Tibial nerve (tissue), 4 donors: ENCODE data around the gene SMARCA4. TPM values are rescaled to one million over a fixed set of nuclear protein-coding genes. Genes with fewer than 3 reads are reported as not detected.

Experiments
- DNase-seq, 2 donors: peaks; one replicate each; pipeline ENCODE4 v3.0.0-alpha.2; 2019; ENCODE audit warnings: low spot score in 2 of 2
- H3K27ac ChIP-seq, 4 donors: fragments of 200-600 bp; sonication (generic) in 3 of 4; one replicate each; pipeline ENCODE4 v1.5.1; 2017 to 2019; ENCODE audit warnings: mild to moderate bottlenecking in 1 of 4
- H3K27me3 ChIP-seq, 2 donors: fragments of 200-600 bp; sonication (generic) in 1 of 2; one replicate each; pipeline versions ENCODE4 v1.5.1 to v1.6.0; 2017 to 2019
- H3K36me3 ChIP-seq, 3 donors: fragments of 200-600 bp; sonication (generic); one replicate each; pipeline ENCODE4 v1.5.1; 2018 to 2019
- H3K4me1 ChIP-seq, 4 donors: fragments of 200-600 bp; sonication (generic) in 3 of 4; one replicate each; pipeline ENCODE4 v1.5.1; 2017 to 2019
- H3K4me3 ChIP-seq, 4 donors: fragments of 200-600 bp; sonication (generic) in 3 of 4; one replicate each; pipeline ENCODE4 v1.5.1; 2017 to 2019; ENCODE audit warnings: mild to moderate bottlenecking in 1 of 4, moderate library complexity in 1 of 4
- H3K9me3 ChIP-seq, 4 donors: fragments of 200-600 bp; sonication (generic) in 3 of 4; one replicate each; pipeline ENCODE4 v1.5.1; 2017 to 2019
- CTCF ChIP-seq, 5 experiments: fragments of 200-600 bp in 3 of 5; fragments of 450-650 bp in 2 of 5; sonication (generic) in 3 of 5; IDR thresholded peaks; one replicate each; pipeline ENCODE4 v1.5.1; 2016 to 2019; ENCODE audit warnings: antibody characterized with exemption in 5 of 5, mild to moderate bottlenecking in 3 of 5, moderate library complexity in 2 of 5
- EP300 ChIP-seq, 2 donors: sonication (generic); formaldehyde crosslinking; IDR thresholded peaks; one replicate each; pipeline ENCODE4 v1.6.1; 2017; ENCODE audit warnings: antibody characterized with exemption in 2 of 2, mild to moderate bottlenecking in 1 of 2
- POLR2A ChIP-seq, 2 donors: fragments of 450-650 bp; IDR thresholded peaks; one replicate each; pipeline ENCODE4 v1.6.1; 2017; ENCODE audit warnings: antibody characterized with exemption in 2 of 2, mild to moderate bottlenecking in 2 of 2, moderate library complexity in 2 of 2
- WGBS, 2 donors: methylation state at CpG; one replicate each; pipeline ENCODE4 v1.1.5; 2018; 5-methylcytosine and 5-hydroxymethylcytosine counted together
- total RNA-seq, 4 donors: library from RNA; depleted of rRNA; stranded (reverse); fragments of >200 nt; gene quantifications; one replicate each; pipeline ENCODE4 v1.1.0, GENCODE V29; 2016

SMARCA4 gene
- total RNA-seq, 4 donors from 2014 or later, result 54.2 to 122 (median 73.9) TPM

GRCh38 chr19:10986301-10987127, 25.7 kb downstream of the SMARCA4 start:
- Histone ChIP-seq H3K4me1 (no peaks in the 10 kb centered on the region), H3K27ac (no peak overlapping the region), H3K27me3 (no peaks in the 10 kb centered on the region), H3K36me3 (peaks cover 0 to 79% (median 33%) of the 10 kb centered on the region in 3 donors), H3K4me3 (no peak overlapping the region), H3K9me3 (no peaks in the 10 kb centered on the region)
- TF ChIP-seq EP300 (IDR thresholded peaks at IDR 0.05) (no peak), POLR2A (IDR thresholded peaks at IDR 0.05) (no peak), CTCF (IDR thresholded peaks at IDR 0.05) (no peak)
- WGBS, 2 donors, result 93 to 94% methylated on average over 22 to 25 of the region's 32 CpGs
- no peak for DNase-seq

- no peaks in the 10 kb centered on the region for H3K27me3 ChIP-seq
Measured at GRCh38 chr19:10987571-10988297, 26.9 kb downstream of the SMARCA4 start.

GRCh38 chr19:10988380-10988779, 27.6 kb downstream of the SMARCA4 start:
- WGBS, 2 donors, result 92 to 94% methylated on average over 2 of the region's 2 CpGs
- H3K27me3 ChIP-seq, result no peaks in the 10 kb centered on the region
- no peak overlapping the region for H3K27ac ChIP-seq
- no peaks in the 10 kb centered on the region for H3K4me1 ChIP-seq
- no peak for DNase-seq
- no peak overlapping the region for H3K4me3 ChIP-seq
- peaks cover 0 to 94% (median 33%) of the 10 kb centered on the region in 3 donors for H3K36me3 ChIP-seq
- no peaks in the 10 kb centered on the region for H3K9me3 ChIP-seq
- TF ChIP-seq POLR2A (IDR thresholded peaks at IDR 0.05) (no peak), EP300 (IDR thresholded peaks at IDR 0.05) (no peak), CTCF (IDR thresholded peaks at IDR 0.05) (no peak)

More at GRCh38 chr19:10987571-10988297, 26.9 kb downstream of the SMARCA4 start:
- no peak overlapping the region for H3K27ac ChIP-seq
- H3K4me3 ChIP-seq, result no peak overlapping the region
- no peaks in the 10 kb centered on the region for H3K4me1 ChIP-seq
- no peak for DNase-seq
- no peaks in the 10 kb centered on the region for H3K9me3 ChIP-seq
- TF ChIP-seq EP300 (IDR thresholded peaks at IDR 0.05), result no peak
- TF ChIP-seq CTCF (IDR thresholded peaks at IDR 0.05), result no peak
- no peak for TF ChIP-seq POLR2A (IDR thresholded peaks at IDR 0.05)
- peaks cover 0 to 88% (median 33%) of the 10 kb centered on the region in 3 donors for H3K36me3 ChIP-seq
- 93 to 94% methylated on average over 32 of the region's 32 CpGs for WGBS, 2 donors

GRCh38 chr19:10988921-10989320, 28.1 kb downstream of the SMARCA4 start:
- Histone ChIP-seq H3K4me3 (no peak overlapping the region), H3K27me3 (no peaks in the 10 kb centered on the region), H3K9me3 (no peaks in the 10 kb centered on the region), H3K4me1 (no peaks in the 10 kb centered on the region), H3K36me3 (peaks cover 0 to 96% (median 33%) of the 10 kb centered on the region in 3 donors), H3K27ac (no peak overlapping the region)
- no peak for TF ChIP-seq POLR2A (IDR thresholded peaks at IDR 0.05)
- TF ChIP-seq EP300 (IDR thresholded peaks at IDR 0.05), result no peak
- TF ChIP-seq CTCF (IDR thresholded peaks at IDR 0.05), result no peak
- WGBS, 2 donors, result 81 to 85% methylated on average over 10 to 12 of the region's 12 CpGs
- DNase-seq, result no peak

GRCh38 chr19:10991076-10991475, 30.2 kb downstream of the SMARCA4 start:
- H3K27ac ChIP-seq, result no peak overlapping the region
- H3K9me3 ChIP-seq, result no peaks in the 10 kb centered on the region
- H3K4me1 ChIP-seq, result no peaks in the 10 kb centered on the region
- no peak overlapping the region for H3K4me3 ChIP-seq
- 93 to 97% methylated on average over 16 to 20 of the region's 20 CpGs for WGBS, 2 donors
- DNase-seq, result no peak
- no peaks in the 10 kb centered on the region for H3K27me3 ChIP-seq
- no peak for TF ChIP-seq POLR2A (IDR thresholded peaks at IDR 0.05)
- TF ChIP-seq CTCF (IDR thresholded peaks at IDR 0.05), result no peak
- TF ChIP-seq EP300 (IDR thresholded peaks at IDR 0.05), result no peak
- H3K36me3 ChIP-seq, result peaks cover 0 to 94% (median 27%) of the 10 kb centered on the region in 3 donors
